CD8-positive, alpha-beta memory T cell (primary cell): ENCODE results near the gene ZCRB1. TPM values are rescaled to one million over a fixed set of nuclear protein-coding genes. Genes with fewer than 3 reads are reported as not detected.
"Not testable (repeated sequence)": the region's sequence is repeated elsewhere in the genome, so short reads cannot be mapped to it uniquely, and the experiment has no call there.

Experiments used
- CTCF ChIA-PET: fragments of 350-600 bp; sonication (Branson Sonifier 250); formaldehyde crosslinking; loops from one replicate; lab custom pipeline; 2021; ENCODE audit warnings: antibody characterized with exemption; lab: Charles Lee
- POLR2A ChIA-PET: fragments of 350-600 bp; sonication (Branson Sonifier 250); formaldehyde crosslinking; loops from one replicate; lab custom pipeline; 2021; ENCODE audit warnings: antibody characterized with exemption; lab: Charles Lee
- DNase-seq, 5 donors: peaks; one replicate each; pipeline versions ENCODE4 v3.0.0 to v3.0.0-alpha.2; 2020 to 2022; ENCODE audit warnings: mixed read lengths in 1 of 5
- H3K27ac ChIP-seq: one replicate; pipeline ENCODE4 v1.7.0; 2013; ENCODE audit warnings: low read depth, mild to moderate bottlenecking, low read length, moderate library complexity
- H3K27me3 ChIP-seq: 2 replicates; pipeline ENCODE4 v1.7.0; 2013; ENCODE audit warnings: low read length, mild to moderate bottlenecking; ENCODE audit not compliant: insufficient read depth, poor library complexity, severe bottlenecking
- H3K36me3 ChIP-seq: 2 replicates; pipeline ENCODE4 v1.7.0; 2013; ENCODE audit warnings: mild to moderate bottlenecking, low read length, moderate library complexity; ENCODE audit not compliant: insufficient read depth
- H3K4me1 ChIP-seq: 2 replicates; pipeline ENCODE4 v1.7.0; 2013; ENCODE audit warnings: mild to moderate bottlenecking, low read length, moderate library complexity; ENCODE audit not compliant: insufficient read depth
- H3K4me3 ChIP-seq: 2 replicates; pipeline ENCODE4 v1.7.0; 2013; ENCODE audit warnings: mild to moderate bottlenecking, low read length
- H3K9me3 ChIP-seq: 2 replicates; pipeline ENCODE4 v1.7.0; 2013; ENCODE audit warnings: mild to moderate bottlenecking, low read length
- H3K27ac Mint-ChIP-seq, 8 donors: one replicate each; pipeline ENCODE4 v1.8.0; 2020 to 2021; ENCODE audit warnings: mixed read lengths in 8 of 8, mild to moderate bottlenecking in 6 of 8, inconsistent platforms in 3 of 8, moderate library complexity in 3 of 8
- H3K27me3 Mint-ChIP-seq, 2 donors: one replicate each; pipeline ENCODE4 v1.8.0; 2020 to 2021; ENCODE audit warnings: mixed read lengths in 2 of 2, mild to moderate bottlenecking in 1 of 2, moderate library complexity in 1 of 2
- H3K36me3 Mint-ChIP-seq, 3 donors: one replicate each; pipeline ENCODE4 v1.8.0; 2020 to 2021; ENCODE audit warnings: mixed read lengths in 3 of 3, inconsistent platforms in 1 of 3, mild to moderate bottlenecking in 1 of 3
- H3K4me1 Mint-ChIP-seq, 3 donors: one replicate each; pipeline ENCODE4 v1.8.0; 2020 to 2021; ENCODE audit warnings: mixed read lengths in 3 of 3, inconsistent platforms in 1 of 3, mild to moderate bottlenecking in 1 of 3
- H3K4me3 Mint-ChIP-seq, 7 donors: one replicate each; pipeline ENCODE4 v1.8.0; 2020 to 2021; ENCODE audit warnings: mixed read lengths in 7 of 7, mild to moderate bottlenecking in 6 of 7, moderate library complexity in 4 of 7, inconsistent platforms in 2 of 7
- H3K9me3 Mint-ChIP-seq, 5 donors: one replicate each; pipeline ENCODE4 v1.8.0; 2020 to 2022; ENCODE audit warnings: mixed read lengths in 5 of 5, mild to moderate bottlenecking in 3 of 5, moderate library complexity in 2 of 5, inconsistent platforms in 1 of 5
- polyA plus RNA-seq: library from polyadenylated mRNA; unstranded; fragments of 300-500 nt; fragmentation: Illumina TruSeq; gene quantifications from one replicate; pipeline ENCODE4 v1.2.3, GENCODE V29; 2021
- total RNA-seq, 2 experiments: library from RNA; stranded (reverse); gene quantifications; one replicate each; pipeline ENCODE4 v1.2.3, GENCODE V29; 2021

Gene ZCRB1
- total and polyA plus RNA-seq, 3 experiments from 2014 or later = 78.1 to 89.1 (median 79.9) TPM

DNA sequence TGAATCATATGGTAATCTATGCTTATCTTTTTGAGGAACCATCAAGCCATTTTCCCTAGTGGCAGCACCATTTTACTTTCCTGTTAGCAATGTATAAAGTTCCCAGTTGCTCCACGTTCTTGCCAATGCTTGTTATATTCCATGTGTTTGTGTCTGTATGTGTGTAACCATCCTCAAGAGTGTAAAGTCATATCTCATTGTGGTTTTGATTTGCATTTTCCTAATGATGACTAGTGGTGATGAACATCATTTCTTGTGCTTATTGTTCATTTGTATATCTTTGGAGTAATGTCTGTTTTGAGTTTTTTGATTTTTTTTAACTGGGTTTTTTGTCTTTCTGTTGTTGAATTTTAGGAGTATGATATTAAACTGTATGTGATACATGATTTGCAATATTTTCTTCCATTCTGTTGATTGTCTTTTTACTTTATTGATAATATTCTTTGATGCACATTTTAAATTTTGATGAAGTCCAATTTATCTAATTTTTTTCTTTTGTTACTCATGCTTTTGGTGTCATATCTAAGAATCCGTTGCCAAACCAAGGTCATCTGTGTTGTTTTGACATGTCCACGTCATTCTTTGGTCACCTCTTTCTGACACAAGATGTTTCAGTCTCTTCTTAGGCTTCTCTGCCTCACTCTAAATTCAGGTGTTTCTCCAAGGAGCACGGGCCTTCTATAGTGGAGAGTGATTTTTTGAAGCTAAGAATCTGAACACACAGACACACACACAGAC, 36.2 kb upstream of the ZCRB1 start:
- H3K27me3 ChIP-seq = no peaks in the 10 kb centered on the region
- H3K36me3 ChIP-seq = peaks cover 7% of the 10 kb centered on the region
- Mint-ChIP-seq H3K4me3 (no peak overlapping the region), H3K27me3 (no peaks in the 10 kb centered on the region), H3K4me1 (peaks cover 35 to 62% (median 49%) of the 10 kb centered on the region in 3 donors), H3K36me3 (peaks cover 0 to 41% (median 11%) of the 10 kb centered on the region in 3 donors), H3K9me3 (no peaks in the 10 kb centered on the region), H3K27ac (peak overlapping the region in 2 of 8 donors; percentile 5 to 31)
- ChIA-PET POLR2A (no interaction called here), CTCF (interaction anchor here (1.3 kb wide), 1 partner anchor 10 kb away, joined by 4 read pairs; no protein-coding TSS in a partner anchor)
- H3K4me1 ChIP-seq = no peaks in the 10 kb centered on the region
- H3K27ac ChIP-seq = no peak overlapping the region
- no peaks in the 10 kb centered on the region for H3K9me3 ChIP-seq
- DNase-seq = no peak
- H3K4me3 ChIP-seq = no peak overlapping the region

DNA sequence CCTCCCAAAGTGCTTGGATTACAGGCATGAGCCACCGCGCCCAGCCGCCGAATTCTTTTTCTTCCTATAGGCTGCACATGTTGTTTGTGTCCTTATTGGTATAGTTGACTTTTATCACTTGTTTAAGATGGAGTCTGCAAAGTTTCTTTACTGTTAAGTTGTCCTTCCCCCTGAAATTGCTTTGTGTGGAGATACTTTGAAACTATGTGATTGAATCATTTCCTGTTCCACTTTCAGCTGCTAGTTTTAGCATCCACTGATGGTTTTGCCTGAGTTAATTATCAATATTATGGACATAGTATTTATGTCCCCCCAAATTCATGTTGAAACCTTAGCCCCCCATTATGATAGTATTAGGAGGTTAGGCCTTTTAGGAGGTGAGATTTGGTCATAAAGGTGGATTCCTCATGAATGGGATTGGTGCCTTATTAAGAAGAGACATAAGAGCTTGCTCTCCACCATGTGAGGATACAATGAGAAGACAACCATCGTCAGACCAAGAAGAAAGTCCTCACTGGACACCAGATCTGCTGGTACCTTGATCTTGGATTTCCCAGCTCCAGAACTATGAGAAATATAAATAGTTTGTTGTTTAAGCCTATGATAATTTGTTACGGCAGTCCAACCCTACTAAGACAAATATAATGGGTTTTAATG, 35.0 kb upstream of the ZCRB1 start:
- POLR2A ChIA-PET = no interaction called here
- Mint-ChIP-seq H3K36me3 (peaks cover 0 to 50% (median 13%) of the 10 kb centered on the region in 3 donors), H3K4me1 (peaks cover 37 to 59% (median 48%) of the 10 kb centered on the region in 3 donors), H3K4me3 (no peak overlapping the region), H3K27me3 (no peaks in the 10 kb centered on the region), H3K9me3 (no peaks in the 10 kb centered on the region), H3K27ac (peak overlapping the region in 2 of 8 donors; percentile 13 to 61)
- DNase-seq = no peak
- Histone ChIP-seq H3K4me1 (no peaks in the 10 kb centered on the region), H3K27ac (no peak overlapping the region), H3K4me3 (no peak overlapping the region), H3K27me3 (no peaks in the 10 kb centered on the region), H3K9me3 (no peaks in the 10 kb centered on the region), H3K36me3 (peaks cover 12% of the 10 kb centered on the region)
- CTCF ChIA-PET = no interaction called here

DNA sequence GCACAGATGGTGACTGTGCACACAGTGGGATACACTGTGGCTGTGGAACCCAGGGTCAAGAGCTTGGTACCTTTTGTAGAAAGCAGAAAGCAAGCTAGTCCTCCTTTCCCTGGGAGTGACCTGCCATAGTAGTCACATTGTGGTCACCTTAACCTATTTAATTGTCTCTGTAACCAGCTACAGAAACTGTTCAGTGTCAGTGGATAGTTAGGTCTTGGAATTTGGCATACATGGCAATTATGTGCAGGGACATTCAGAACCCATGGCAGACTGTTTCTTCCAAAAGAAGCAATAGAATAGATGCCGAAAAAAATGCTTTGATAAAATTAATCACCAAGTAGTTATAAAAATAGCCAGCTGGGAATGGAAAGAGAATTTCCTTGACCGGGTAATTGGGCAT, 30.4 kb upstream of the ZCRB1 start:
- H3K27ac ChIP-seq = no peak overlapping the region
- ChIA-PET CTCF (interaction anchor here (0.8 kb wide), 1 partner anchor 15 kb away, joined by 3 read pairs; no protein-coding TSS in a partner anchor), POLR2A (no interaction called here)
- H3K9me3 ChIP-seq = no peaks in the 10 kb centered on the region
- DNase-seq = no peak
- no peaks in the 10 kb centered on the region for H3K4me1 ChIP-seq
- H3K4me3 ChIP-seq = no peak overlapping the region
- H3K27me3 Mint-ChIP-seq = no peaks in the 10 kb centered on the region
- peaks cover 22 to 32% (median 26%) of the 10 kb centered on the region in 3 donors for H3K4me1 Mint-ChIP-seq
- H3K9me3 Mint-ChIP-seq = no peaks in the 10 kb centered on the region
- peaks cover 9% of the 10 kb centered on the region for H3K36me3 ChIP-seq
- H3K4me3 Mint-ChIP-seq = no peak overlapping the region
- H3K27me3 ChIP-seq = no peaks in the 10 kb centered on the region
- peak overlapping the region in 2 of 8 donors; percentile 0 to 32 for H3K27ac Mint-ChIP-seq
- peaks cover 0 to 60% (median 12%) of the 10 kb centered on the region in 3 donors for H3K36me3 Mint-ChIP-seq

DNA sequence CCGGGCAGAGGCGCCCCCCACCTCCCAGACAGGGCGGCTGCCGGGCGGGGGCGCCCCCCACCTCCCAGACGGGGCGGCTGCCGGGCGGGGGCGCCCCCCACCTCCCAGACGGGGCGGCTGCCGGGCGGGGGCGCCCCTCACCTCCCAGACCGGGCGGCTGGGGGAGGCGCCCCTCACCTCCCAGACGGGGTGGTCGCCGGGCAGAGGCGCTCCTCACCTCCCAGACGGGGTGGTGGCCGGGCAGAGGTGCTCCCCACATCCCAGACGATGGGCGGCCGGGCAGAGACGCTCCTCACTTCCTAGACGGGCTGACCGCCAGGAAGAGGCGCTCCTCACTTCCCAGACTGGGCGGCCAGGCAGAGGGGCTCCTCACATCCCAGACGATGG, 24.1 kb upstream of the ZCRB1 start:
- DNase-seq, H3K9me3 Mint-ChIP-seq, H3K9me3 ChIP-seq, H3K27me3 Mint-ChIP-seq, H3K27me3 ChIP-seq, H3K36me3 ChIP-seq, H3K4me3 Mint-ChIP-seq, H3K27ac ChIP-seq, H3K4me1 ChIP-seq, H3K4me3 ChIP-seq, POLR2A ChIA-PET, CTCF ChIA-PET, H3K27ac Mint-ChIP-seq: not testable (repeated sequence)
- Mint-ChIP-seq H3K4me1 (peaks cover 22 to 40% (median 24%) of the 10 kb centered on the region in 3 donors), H3K36me3 (peaks cover 0 to 48% (median 4%) of the 10 kb centered on the region in 3 donors)

DNA sequence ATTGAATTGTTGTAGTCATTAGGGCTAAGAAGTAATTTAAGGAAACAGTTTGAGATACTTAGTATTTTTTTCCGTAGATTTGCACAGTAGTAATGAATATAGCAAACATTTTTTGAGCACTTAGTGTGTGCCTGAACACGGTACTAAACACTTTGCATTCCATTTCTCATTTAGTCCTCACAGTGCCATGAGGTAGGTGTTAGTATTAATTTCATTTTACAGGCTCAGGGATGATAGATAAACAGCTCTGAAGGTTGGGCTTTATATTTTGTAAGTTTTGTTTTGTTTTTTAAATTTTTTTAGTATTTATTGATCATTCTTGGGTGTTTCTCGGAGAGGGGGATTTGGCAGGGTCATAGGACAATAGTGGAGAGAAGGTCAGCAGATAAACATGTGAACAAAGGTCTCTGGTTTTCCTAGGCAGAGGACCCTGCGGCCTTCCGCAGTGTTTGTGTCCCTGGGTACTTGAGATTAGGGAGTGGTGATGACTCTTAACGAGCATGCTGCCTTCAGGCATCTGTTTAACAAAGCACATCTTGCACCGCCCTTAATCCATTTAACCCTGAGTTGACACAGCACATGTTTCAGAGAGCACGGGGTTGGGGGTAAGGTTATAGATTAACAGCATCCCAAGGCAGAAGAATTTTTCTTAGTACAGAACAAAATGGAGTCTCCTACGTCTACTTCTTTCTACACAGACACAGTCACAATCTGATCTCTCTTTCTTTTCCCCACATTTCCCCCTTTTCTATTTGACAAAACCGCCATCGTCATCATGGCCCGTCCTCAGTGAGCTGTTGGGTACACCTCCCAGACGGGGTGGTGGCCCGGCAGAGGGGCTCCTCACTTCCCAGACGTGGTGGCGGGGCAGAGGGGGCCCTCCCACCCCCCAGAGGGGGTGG, 23.5 kb upstream of the ZCRB1 start:
- Mint-ChIP-seq H3K27ac (peak overlapping the region in 2 of 8 donors; percentile 32 to 33), H3K36me3 (peaks cover 0 to 44% (median 4%) of the 10 kb centered on the region in 3 donors), H3K4me1 (peaks cover 23 to 43% (median 30%) of the 10 kb centered on the region in 3 donors)
- POLR2A ChIA-PET, H3K27me3 ChIP-seq, H3K4me3 Mint-ChIP-seq, H3K9me3 Mint-ChIP-seq, H3K4me1 ChIP-seq, H3K9me3 ChIP-seq, DNase-seq, H3K27me3 Mint-ChIP-seq, H3K27ac ChIP-seq, H3K36me3 ChIP-seq, H3K4me3 ChIP-seq: not testable (repeated sequence)
- CTCF ChIA-PET = interaction anchor here (1.3 to 1.5 kb wide), 2 partner anchors 21 to 23 kb away, joined by 3 to 6 read pairs; no protein-coding TSS in a partner anchor

DNA sequence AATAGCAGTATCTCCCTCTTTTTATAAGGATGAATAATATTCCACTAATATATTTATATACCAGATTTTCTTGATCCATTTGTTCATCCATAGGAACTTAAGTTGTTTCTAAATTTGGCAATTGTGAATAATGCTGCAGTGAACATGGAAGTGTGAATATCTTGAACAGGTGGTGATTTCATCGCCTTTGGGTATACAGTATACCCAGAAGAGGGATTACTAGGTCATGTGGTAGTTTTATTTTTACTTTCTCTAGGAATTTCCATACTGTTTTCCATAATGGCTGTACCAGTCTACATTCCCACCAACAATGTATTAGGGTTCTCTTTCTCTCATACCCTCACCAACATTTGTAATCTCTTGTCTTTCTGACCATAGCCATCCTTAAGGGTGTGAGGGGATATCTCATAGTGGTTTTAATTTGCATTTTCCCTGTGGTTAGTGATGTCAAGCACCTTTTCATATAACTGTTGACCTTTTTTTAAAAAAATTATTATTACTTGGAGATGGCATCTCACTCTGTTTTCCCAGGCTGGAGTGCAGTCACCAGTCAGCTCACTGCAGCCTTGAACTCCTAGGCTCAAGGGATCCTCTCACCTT, 20.6 kb upstream of the ZCRB1 start:
- H3K27me3 ChIP-seq = no peaks in the 10 kb centered on the region
- H3K4me3 ChIP-seq = no peak overlapping the region
- H3K27ac Mint-ChIP-seq = peak overlapping the region in 1 of 8 donors; percentile 21
- no peaks in the 10 kb centered on the region for H3K27me3 Mint-ChIP-seq
- H3K4me1 Mint-ChIP-seq = peaks cover 42 to 68% (median 57%) of the 10 kb centered on the region in 3 donors
- no peaks in the 10 kb centered on the region for H3K9me3 Mint-ChIP-seq
- H3K27ac ChIP-seq = no peak overlapping the region
- H3K4me3 Mint-ChIP-seq = no peak overlapping the region
- H3K4me1 ChIP-seq = peaks cover 11% of the 10 kb centered on the region
- peaks cover 4% of the 10 kb centered on the region for H3K36me3 ChIP-seq
- ChIA-PET CTCF (no interaction called here), POLR2A (no interaction called here)
- no peaks in the 10 kb centered on the region for H3K9me3 ChIP-seq
- no peak for DNase-seq
- peaks cover 0 to 44% (median 4%) of the 10 kb centered on the region in 3 donors for H3K36me3 Mint-ChIP-seq

DNA sequence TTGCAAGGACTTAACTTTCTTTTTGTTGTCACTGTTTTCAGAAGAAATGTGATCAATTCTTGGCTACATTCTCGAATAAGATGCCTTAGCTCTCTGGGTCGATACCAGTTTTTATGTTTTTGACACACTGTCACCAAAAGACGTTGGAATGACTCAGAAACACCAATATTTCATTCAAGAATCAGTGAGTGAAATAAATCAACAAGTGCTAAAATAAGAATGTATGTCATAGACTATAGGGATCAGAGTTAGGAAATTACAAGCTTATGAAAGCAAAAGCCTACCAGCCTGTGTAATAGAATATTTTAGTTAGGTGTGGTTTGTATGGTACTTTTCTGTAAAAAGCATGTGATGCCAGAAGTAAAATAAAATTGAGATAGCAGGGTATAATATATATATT, 17.8 kb upstream of the ZCRB1 start:
- Histone ChIP-seq H3K9me3 (no peaks in the 10 kb centered on the region), H3K27ac (no peak overlapping the region), H3K4me1 (peaks cover 17% of the 10 kb centered on the region), H3K27me3 (no peaks in the 10 kb centered on the region), H3K4me3 (no peak overlapping the region), H3K36me3 (peaks cover 4% of the 10 kb centered on the region)
- DNase-seq = no peak
- Mint-ChIP-seq H3K27me3 (no peaks in the 10 kb centered on the region), H3K27ac (peak overlapping the region in 1 of 8 donors; percentile 43), H3K9me3 (no peaks in the 10 kb centered on the region), H3K36me3 (peaks cover 0 to 49% (median 8%) of the 10 kb centered on the region in 3 donors), H3K4me1 (peaks cover 52 to 75% (median 66%) of the 10 kb centered on the region in 3 donors), H3K4me3 (no peak overlapping the region)
- ChIA-PET CTCF (interaction anchor here (0.8 kb wide), 1 partner anchor 12 kb away, joined by 3 read pairs; no protein-coding TSS in a partner anchor), POLR2A (no interaction called here)
